GM12891 (cell line): ENCODE measurements around the gene SETBP1.

Experiments used
- POLR2A ChIP-seq: IDR thresholded peaks from 2 replicates; pipeline ENCODE4 v1.6.1; 2011; ENCODE audit warnings: low read depth, low read length, control low read depth
- POU2F2 ChIP-seq: IDR thresholded peaks from 2 replicates; pipeline ENCODE4 v1.6.1; 2011; ENCODE audit warnings: low read depth, mild to moderate bottlenecking, control low read depth, low read length, moderate library complexity
- TAF1 ChIP-seq: IDR thresholded peaks from 2 replicates; pipeline ENCODE4 v1.6.1; 2011; ENCODE audit warnings: low read depth, low read length, control low read depth

DNA sequence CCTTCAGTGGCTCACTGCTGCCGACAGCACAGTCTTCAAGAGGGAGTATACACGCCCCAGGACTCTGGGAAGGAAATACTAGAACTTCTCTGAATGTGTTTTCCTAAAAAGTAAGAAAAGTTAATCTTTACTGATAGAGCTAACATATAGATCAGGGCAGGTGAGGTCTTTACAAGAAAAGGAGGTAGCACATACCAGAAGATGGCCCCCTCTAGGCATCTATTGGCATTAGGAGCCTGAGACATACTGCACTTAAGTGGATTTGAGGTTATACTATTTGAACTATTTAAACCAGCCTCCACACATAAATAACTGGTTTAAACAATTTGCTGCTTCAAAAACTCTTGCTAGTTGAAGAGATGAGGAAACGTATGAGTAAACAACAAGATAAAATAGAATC is 406.1 kb downstream of the SETBP1 start:
- TF ChIP-seq POLR2A (no peak), TAF1 (no peak), POU2F2 (no peak)
